Panc1 (cell line): ENCODE results near the gene KIF2A.

Source experiments
- CTCF ChIP-seq: fragments of 450-650 bp; IDR thresholded peaks from 2 replicates; pipeline ENCODE4 v1.5.1; 2017; ENCODE audit warnings: mild to moderate bottlenecking
- POLR2AphosphoS5 ChIP-seq: IDR thresholded peaks from 2 replicates; pipeline ENCODE4 v1.6.1; 2012; ENCODE audit warnings: mild to moderate bottlenecking, low read depth, low read length, moderate library complexity
- TCF7L2 ChIP-seq: IDR thresholded peaks from 2 replicates; pipeline ENCODE4 v1.6.1; 2011; ENCODE audit warnings: mild to moderate bottlenecking, low read depth, low read length, inconsistent platforms

- TF ChIP-seq CTCF (no peak), POLR2AphosphoS5 (no peak), TCF7L2 (no peak)
These were observed 40.7 kb downstream of the KIF2A start for GRCh38 chr5:62346748-62347147.
